Measurements from ENCODE around the gene CEACAM8.

- TF ChIP-seq GATA3 (IDR thresholded peaks at IDR 0.05; ENCODE audit: low read depth, low read length) (no peak), GATA2 (IDR thresholded peaks at IDR 0.05; ENCODE audit: low read depth, low read length) (no peak)
Measured at GRCh38 chr19:42554046-42554575, 40.6 kb downstream of the CEACAM8 start.
